ENCODE data around the gene MRPS30.
"Not testable (repeated sequence)": the region's sequence is repeated elsewhere in the genome, so short reads cannot be mapped to it uniquely, and the experiment has no call there.

Gene MRPS30

GRCh38 chr5:44824662-44825061 is 15.9 kb downstream of the MRPS30 start:
- DNase-seq, result not testable (repeated sequence)

- DNase-seq, result no peak
Measured at GRCh38 chr5:44827681-44828080, 18.9 kb downstream of the MRPS30 start.

GRCh38 chr5:44828719-44829118 is 20.0 kb downstream of the MRPS30 start:
- DNase-seq, result no peak

- no peak for DNase-seq
Measured at GRCh38 chr5:44830951-44831350, 22.2 kb downstream of the MRPS30 start.

GRCh38 chr5:44833249-44833648 is 24.5 kb downstream of the MRPS30 start:
- no peak for DNase-seq

GRCh38 chr5:44835693-44836092 is 26.9 kb downstream of the MRPS30 start:
- no peak for DNase-seq

- no peak for DNase-seq
Measured at GRCh38 chr5:44839018-44839681, 30.4 kb downstream of the MRPS30 start.

GRCh38 chr5:44842496-44843282 is 33.9 kb downstream of the MRPS30 start:
- no peak for DNase-seq

GRCh38 chr5:44844744-44845143 is 36.0 kb downstream of the MRPS30 start:
- no peak for DNase-seq

- no peak for DNase-seq
Measured at GRCh38 chr5:44845777-44846176, 37.0 kb downstream of the MRPS30 start.

GRCh38 chr5:44847206-44847852 is 38.6 kb downstream of the MRPS30 start:
- no peak for DNase-seq

- DNase-seq, result no peak
Measured at GRCh38 chr5:44860267-44860666, 51.5 kb downstream of the MRPS30 start.

- no peak for DNase-seq
Measured at GRCh38 chr5:44862808-44863207, 54.1 kb downstream of the MRPS30 start.

Measured in activated T-cell treated with anti-CD3 and anti-CD28 coated beads, Interleukin-2, amount 50 U/mL, for 48 hours (primary cell).